ENCODE data around the gene ANAPC15.
"Not testable (repeated sequence)": the region's sequence is repeated elsewhere in the genome, so short reads cannot be mapped to it uniquely, and the experiment has no call there.

Gene ANAPC15

DNA sequence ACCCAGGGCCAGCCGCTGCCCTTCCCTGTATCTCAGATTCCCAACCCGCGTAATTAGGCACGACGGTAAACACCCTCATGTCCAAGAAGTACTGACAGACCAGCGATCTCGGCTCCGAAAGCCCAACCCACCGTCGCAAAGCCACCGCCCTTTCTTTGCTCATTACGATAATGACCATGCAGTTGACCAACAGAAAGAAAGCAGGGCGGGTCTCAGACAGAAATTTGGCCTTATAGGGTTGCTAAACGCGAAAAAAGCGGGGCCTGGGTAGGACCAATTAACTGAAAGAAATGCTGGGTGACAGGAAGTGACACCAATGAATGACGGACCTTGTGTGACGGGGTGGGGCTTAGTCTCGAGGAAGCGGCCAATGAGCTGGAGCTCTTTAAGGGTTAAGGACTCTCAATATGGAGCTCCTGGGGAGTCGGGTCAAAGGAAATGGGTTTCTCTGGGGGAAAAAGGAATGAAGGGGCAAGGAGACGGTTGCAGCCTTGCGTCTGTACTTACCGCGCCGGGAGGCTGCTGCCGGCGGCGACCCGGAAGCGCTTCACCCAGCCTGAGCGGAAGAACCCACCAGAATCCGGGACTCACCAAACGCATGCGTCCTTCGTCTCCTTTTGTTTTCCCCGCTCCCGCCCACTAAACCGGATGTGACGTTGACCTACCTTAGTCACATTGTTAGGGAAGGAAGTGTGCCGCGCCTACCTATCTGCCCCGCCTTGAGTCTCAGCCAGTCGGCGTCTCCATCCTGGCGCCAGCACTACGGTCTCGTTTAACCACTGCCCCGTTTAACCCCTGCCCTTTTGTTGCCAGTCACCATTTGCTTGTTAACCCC is at the start of gene ANAPC15:
TSS of gene ANAPC15 (minus strand) at position 553 of the 835 bp plus-strand sequence. CDS start 1,419 bp downstream, outside the sequence.
- in situ Hi-C loops (cut with MboI; ENCODE audit: low sequenced_read_pairs) = no loop called here

- in situ Hi-C loops (cut with MboI; ENCODE audit: low sequenced_read_pairs) = no loop called here
Observed at GRCh38 chr11:72160319-72160718, 47.8 kb upstream of the ANAPC15 start.

GRCh38 chr11:72157131-72157530 is 44.6 kb upstream of the ANAPC15 start:
- in situ Hi-C loops (cut with MboI; ENCODE audit: low sequenced_read_pairs) = no loop called here

GRCh38 chr11:72155751-72156150 is 43.3 kb upstream of the ANAPC15 start:
- in situ Hi-C loops (cut with MboI; ENCODE audit: low sequenced_read_pairs) = no loop called here

DNA sequence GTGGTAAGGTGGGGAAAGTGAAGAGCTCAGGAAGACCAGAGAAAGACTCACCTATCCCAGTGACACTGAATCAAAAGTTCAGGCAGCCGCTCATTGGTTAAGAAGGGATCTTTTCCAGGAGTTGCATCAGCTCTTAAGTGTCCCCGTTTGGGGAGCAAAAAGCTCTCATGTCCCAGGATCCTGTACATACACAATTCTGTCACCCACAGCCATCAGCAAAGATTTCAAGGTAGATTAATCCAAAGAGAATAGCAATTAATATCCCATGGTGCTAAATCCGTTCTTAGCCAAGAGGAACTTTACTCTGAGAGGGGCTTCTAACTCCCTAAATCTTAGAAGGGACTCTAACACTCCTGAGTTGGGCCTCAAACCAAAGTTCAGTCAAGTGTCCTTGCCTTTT is 42.3 kb upstream of the ANAPC15 start:
- in situ Hi-C loops (cut with MboI; ENCODE audit: low sequenced_read_pairs) = no loop called here

GRCh38 chr11:72153874-72154273 is 41.4 kb upstream of the ANAPC15 start:
- in situ Hi-C loops (cut with MboI; ENCODE audit: low sequenced_read_pairs) = not testable (repeated sequence)

GRCh38 chr11:72150882-72151281 is 38.4 kb upstream of the ANAPC15 start:
- in situ Hi-C loops (cut with MboI; ENCODE audit: low sequenced_read_pairs) = no loop called here

- in situ Hi-C loops (cut with MboI; ENCODE audit: low sequenced_read_pairs) = loop anchor here (5.0 kb wide), 1 partner anchor 39 kb away; the partner anchor contains the start of gene TOMT
Observed at GRCh38 chr11:72146625-72147024, 34.1 kb upstream of the ANAPC15 start.

DNA sequence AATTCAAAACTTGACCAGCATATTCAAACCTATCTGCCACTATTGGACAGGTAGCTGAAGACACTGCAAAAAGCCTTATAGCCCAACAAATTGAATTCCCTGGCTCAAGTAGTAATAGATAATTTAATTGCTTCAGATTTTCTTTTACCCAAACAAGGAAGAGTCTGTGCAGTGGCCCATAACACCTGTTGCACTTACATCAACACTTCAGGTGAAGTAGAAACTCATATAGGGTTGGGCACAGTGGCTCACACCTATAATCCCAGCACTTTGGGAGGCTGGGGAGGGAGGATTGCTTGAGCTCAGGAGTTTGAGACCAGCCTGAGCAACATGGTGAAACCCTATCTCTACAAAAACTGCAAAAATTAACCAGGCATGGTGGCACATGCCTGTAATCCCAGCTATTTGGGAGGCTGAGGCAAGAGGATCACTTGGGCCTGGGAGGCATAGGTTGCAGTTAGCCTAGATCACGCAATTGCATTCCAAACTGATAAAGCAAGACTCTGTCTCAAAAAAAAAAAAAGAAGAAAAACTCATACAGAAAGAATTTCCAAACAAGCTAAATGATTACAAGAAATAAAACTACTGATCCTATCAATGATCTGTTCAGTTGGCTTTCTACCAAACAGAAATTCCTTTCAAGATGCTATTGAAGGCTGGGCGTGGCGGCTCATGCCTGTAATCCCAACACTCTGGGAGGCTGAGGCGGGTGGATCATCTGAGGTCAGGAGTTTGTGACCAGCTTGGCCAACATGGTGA is 32.5 kb upstream of the ANAPC15 start:
- in situ Hi-C loops (cut with MboI; ENCODE audit: low sequenced_read_pairs) = loop anchor here (5.0 kb wide), 1 partner anchor 38 kb away; the partner anchor contains the start of gene TOMT

DNA sequence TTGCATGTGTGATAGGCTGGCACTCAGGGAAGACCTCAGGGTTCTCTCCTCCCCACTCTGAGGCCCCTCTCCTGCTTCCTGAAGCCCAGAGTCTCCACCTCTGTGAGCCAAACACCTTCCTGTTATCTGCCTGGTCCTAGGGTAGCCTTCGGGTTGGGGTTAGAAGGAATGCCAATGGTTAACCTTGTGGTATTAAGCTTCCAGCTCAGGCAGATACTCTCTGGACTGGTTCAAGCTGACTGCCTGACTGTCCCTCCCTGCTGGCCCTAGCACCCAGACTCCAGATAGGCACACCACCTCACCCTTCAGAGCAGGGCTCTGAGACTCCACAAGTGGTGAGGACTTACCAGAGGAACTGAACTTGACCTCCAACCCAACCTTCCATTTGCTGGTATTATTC is 30.0 kb upstream of the ANAPC15 start:
- in situ Hi-C loops (cut with MboI; ENCODE audit: low sequenced_read_pairs) = not testable (repeated sequence)

DNA sequence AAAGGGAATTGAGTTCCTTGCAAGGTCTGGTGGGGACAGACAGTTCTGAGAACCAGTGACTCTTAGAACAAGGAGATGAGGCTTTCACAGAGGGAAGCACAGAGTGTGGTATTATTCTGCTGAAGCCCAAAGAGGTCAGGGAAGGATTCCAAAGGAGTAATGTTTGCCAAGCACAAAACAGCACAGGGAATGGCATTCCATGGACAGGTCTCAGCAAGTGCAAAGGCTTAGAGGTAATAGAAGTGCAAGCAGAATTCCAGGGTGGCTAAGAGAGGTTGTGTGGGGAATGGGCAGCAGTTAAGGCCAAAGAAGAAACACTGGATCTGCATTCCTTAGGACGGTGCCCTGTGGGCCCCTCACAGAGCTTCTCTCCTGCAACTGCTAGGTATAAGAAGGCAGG is 29.6 kb upstream of the ANAPC15 start:
- in situ Hi-C loops (cut with MboI; ENCODE audit: low sequenced_read_pairs) = not testable (repeated sequence)

DNA sequence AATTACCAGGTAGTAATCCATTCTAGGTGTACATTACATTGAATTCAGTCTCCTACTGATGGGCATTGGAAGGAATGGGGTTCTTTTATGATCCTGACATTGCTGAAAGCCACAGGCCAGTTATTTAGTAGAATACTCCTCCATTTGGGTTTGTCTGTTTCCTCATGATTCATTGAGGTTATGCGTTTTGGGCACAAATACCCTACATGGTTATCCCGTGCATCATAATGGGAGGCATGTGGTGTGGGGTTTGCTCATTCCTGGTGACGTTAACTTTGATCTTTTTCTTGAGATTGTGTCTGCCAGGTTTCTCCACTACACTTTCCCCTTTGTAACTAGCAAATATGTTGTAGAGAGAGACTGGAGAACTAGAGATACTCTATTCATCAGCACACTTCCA is 28.6 kb upstream of the ANAPC15 start:
- in situ Hi-C loops (cut with MboI; ENCODE audit: low sequenced_read_pairs) = no loop called here

GRCh38 chr11:72140661-72141060 is 28.2 kb upstream of the ANAPC15 start:
- in situ Hi-C loops (cut with MboI; ENCODE audit: low sequenced_read_pairs) = no loop called here

- in situ Hi-C loops (cut with MboI; ENCODE audit: low sequenced_read_pairs) = no loop called here
Observed at GRCh38 chr11:72139500-72139899, 27.0 kb upstream of the ANAPC15 start.

- in situ Hi-C loops (cut with MboI; ENCODE audit: low sequenced_read_pairs) = no loop called here
Observed at GRCh38 chr11:72138821-72139390, 26.4 kb upstream of the ANAPC15 start.

- in situ Hi-C loops (cut with MboI; ENCODE audit: low sequenced_read_pairs) = no loop called here
Observed at GRCh38 chr11:72136684-72137262, 24.3 kb upstream of the ANAPC15 start.

- in situ Hi-C loops (cut with MboI; ENCODE audit: low sequenced_read_pairs) = no loop called here
Observed at GRCh38 chr11:72135891-72136683, 23.6 kb upstream of the ANAPC15 start.

- in situ Hi-C loops (cut with MboI; ENCODE audit: low sequenced_read_pairs) = not testable (repeated sequence)
Observed at GRCh38 chr11:72135473-72135872, 23.0 kb upstream of the ANAPC15 start, which contains the start of gene FOLR3. Gene FOLR3, plus strand, starts transcription at chr11:72135725. Its CDS starts 228 bp downstream, at chr11:72135953.

DNA sequence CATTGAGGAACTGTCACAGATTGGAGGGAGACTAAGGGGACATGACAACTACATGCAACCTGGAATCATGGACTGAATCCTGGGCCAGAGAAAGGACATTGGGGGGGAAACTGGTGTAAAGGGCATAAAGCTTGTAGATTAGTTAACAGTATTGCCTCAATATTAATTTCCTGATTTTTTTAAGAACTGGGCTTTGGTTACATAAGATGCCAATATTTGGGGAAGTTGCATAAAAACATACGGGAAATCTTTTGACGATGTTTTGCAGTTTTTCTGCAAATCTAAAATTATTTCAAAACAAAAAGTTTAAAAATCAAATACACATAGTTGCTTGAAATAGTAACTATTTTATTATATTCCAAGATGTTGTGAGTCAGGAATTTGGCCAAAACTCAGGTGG is 20.2 kb upstream of the ANAPC15 start:
- in situ Hi-C loops (cut with MboI; ENCODE audit: low sequenced_read_pairs) = no loop called here

DNA sequence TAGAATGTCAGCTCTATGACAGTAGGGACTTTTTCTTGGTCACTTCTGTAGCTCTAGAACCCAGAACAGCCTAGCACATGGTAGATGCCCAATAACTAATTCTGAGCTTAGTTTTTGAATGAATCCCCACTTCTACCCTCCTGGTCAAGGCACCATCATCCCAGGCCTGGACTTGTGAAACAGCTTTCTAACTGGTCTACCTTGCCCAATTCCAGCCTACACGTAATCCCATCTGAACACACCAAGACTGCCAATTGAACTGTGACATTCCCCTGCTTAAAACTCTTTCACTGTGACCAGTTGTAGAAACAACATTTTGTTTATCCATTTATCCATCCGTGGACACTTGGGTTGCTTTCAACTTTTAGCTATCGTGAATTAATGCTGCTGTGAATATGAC is 16.9 kb upstream of the ANAPC15 start:
- in situ Hi-C loops (cut with MboI; ENCODE audit: low sequenced_read_pairs) = no loop called here

Measured in HL-60/S4 treated with retinoic acid at 250 ng/mL for 4 days and 3 days (cell line).